Activated T-cell treated with anti-CD3 and anti-CD28 coated beads for 24 hours (primary cell): ENCODE measurements around the gene SLC41A3.
"Not testable (repeated sequence)": the region's sequence is repeated elsewhere in the genome, so short reads cannot be mapped to it uniquely, and the experiment has no call there.

ENCODE experiments used
- DNase-seq: peaks from one replicate; pipeline ENCODE4 v3.0.0-alpha.2; 2020; ENCODE audit warnings: low read depth

The SLC41A3 gene

GRCh38 chr3:126106336-126107202, 22.6 kb upstream of the SLC41A3 start:
- no peak for DNase-seq

GRCh38 chr3:126105691-126106187, 21.8 kb upstream of the SLC41A3 start:
- DNase-seq = no peak

- DNase-seq = no peak
Observed at GRCh38 chr3:126104742-126105605, 21.1 kb upstream of the SLC41A3 start.

- DNase-seq = no peak
Observed at GRCh38 chr3:126104028-126104635, 20.2 kb upstream of the SLC41A3 start.

- DNase-seq = no peak
Observed at GRCh38 chr3:126103121-126104027, 19.4 kb upstream of the SLC41A3 start.

- DNase-seq = no peak
Observed at GRCh38 chr3:126102530-126102951, 18.6 kb upstream of the SLC41A3 start.

- no peak for DNase-seq
Observed at GRCh38 chr3:126102011-126102410, 18.1 kb upstream of the SLC41A3 start.

- DNase-seq = no peak
Observed at GRCh38 chr3:126101521-126101982, 17.6 kb upstream of the SLC41A3 start.

- no peak for DNase-seq
Observed at GRCh38 chr3:126100634-126101301, 16.8 kb upstream of the SLC41A3 start.

GRCh38 chr3:126100269-126100633, 16.3 kb upstream of the SLC41A3 start:
- no peak for DNase-seq

GRCh38 chr3:126098391-126098858, 14.5 kb upstream of the SLC41A3 start:
- DNase-seq = no peak

- no peak for DNase-seq
Observed at GRCh38 chr3:126097801-126098200, 13.9 kb upstream of the SLC41A3 start.

- DNase-seq = not testable (repeated sequence)
Observed at GRCh38 chr3:126096274-126096673, 12.3 kb upstream of the SLC41A3 start.

GRCh38 chr3:126092128-126092527, 8.2 kb upstream of the SLC41A3 start:
- not testable (repeated sequence) for DNase-seq

- no peak for DNase-seq
Observed at GRCh38 chr3:126087552-126088175, 3.7 kb upstream of the SLC41A3 start.

GRCh38 chr3:126085841-126086240, 1.9 kb upstream of the SLC41A3 start:
- DNase-seq = no peak

GRCh38 chr3:126085276-126085675, 1.4 kb upstream of the SLC41A3 start:
- DNase-seq = no peak

GRCh38 chr3:126084768-126085180, 850 bp upstream of the SLC41A3 start:
- DNase-seq = no peak

- peak; percentile 29 for DNase-seq
Observed at GRCh38 chr3:126083511-126083912, 412 bp downstream of the SLC41A3 start.

- DNase-seq = no peak
Observed at GRCh38 chr3:126083138-126083445, 832 bp downstream of the SLC41A3 start.
